T1000 (cell line): ENCODE results near the gene XIRP1.

Source experiments
- DNase-seq: peaks from one replicate; lab custom pipeline; 2025; ENCODE audit warnings: mixed read lengths; lab: John Stamatoyannopoulos, UW

XIRP1 gene

DNA sequence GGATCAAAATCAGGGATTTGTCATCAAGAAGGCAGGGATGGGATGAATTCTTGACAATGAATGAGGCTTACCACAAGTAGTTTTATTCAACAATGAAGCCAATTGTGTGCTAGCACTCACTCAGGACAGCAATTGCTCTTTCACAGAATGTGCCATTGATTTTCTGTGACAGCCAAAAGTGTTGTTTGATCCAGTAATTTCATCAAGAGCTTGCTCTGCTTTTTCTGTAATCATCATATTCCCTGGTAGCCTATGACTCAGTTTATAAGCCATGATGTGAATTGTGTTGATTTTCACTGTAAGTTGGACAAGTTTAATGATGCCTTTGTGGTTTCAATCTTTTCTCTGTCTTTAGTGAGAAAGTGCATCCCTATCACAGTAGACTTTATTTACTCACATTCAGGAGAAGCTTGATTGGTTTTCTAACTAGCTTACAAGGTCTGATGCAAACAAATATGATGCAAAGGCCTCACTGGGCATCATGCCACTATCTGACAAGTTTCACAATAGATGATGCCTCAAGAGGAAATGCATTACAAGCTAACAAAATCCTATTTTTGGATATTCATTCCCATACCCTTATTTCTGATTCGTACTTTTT is 25.4 kb downstream of the XIRP1 start:
- DNase-seq: no peak

- peak; percentile 54 for DNase-seq
Measured at GRCh38 chr3:39166134-39166710, 26.2 kb downstream of the XIRP1 start.

GRCh38 chr3:39165518-39165917 is 26.9 kb downstream of the XIRP1 start:
- DNase-seq: no peak

GRCh38 chr3:39164414-39164813 is 28.0 kb downstream of the XIRP1 start:
- no peak for DNase-seq

GRCh38 chr3:39158148-39158715 is 34.2 kb downstream of the XIRP1 start:
- DNase-seq: no peak

- no peak for DNase-seq
Measured at GRCh38 chr3:39157359-39157758, 35.0 kb downstream of the XIRP1 start.

DNA sequence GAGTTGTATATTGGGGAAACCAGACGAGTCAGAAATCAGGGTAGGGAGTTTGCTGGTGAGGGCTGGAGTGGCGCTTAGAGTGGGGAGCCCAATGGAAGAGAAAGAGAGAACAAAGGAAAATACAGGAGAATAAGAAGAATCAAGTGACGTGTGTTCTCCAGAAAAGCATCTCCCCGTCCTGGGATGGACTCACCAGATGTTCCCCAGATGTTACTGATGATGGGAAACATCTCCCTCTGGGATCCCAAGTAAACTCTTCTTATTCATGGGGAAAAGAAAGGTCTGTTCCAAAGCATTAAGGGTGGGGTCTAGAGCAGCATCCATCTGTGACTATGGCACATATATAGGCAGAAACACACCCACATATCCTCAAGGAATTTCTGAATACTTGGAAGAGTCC is 36.0 kb downstream of the XIRP1 start:
- DNase-seq: no peak

GRCh38 chr3:39154280-39155021 is 37.9 kb downstream of the XIRP1 start:
- DNase-seq: no peak

DNA sequence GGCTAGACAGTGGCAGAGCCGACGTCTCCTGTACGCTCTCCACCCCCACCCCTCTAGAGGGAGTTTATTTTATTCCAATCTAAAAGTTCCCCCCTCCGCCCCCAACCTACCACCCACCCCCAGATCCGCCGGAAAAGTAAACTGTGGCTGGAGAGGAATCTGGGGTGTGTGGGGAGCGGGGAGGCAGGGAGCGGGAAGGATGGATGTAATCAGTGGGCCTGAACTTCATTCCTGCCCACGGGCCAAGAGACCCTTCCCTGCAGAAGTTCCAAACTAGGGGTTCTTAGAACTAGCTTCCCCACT is 38.5 kb downstream of the XIRP1 start:
- DNase-seq: no peak

DNA sequence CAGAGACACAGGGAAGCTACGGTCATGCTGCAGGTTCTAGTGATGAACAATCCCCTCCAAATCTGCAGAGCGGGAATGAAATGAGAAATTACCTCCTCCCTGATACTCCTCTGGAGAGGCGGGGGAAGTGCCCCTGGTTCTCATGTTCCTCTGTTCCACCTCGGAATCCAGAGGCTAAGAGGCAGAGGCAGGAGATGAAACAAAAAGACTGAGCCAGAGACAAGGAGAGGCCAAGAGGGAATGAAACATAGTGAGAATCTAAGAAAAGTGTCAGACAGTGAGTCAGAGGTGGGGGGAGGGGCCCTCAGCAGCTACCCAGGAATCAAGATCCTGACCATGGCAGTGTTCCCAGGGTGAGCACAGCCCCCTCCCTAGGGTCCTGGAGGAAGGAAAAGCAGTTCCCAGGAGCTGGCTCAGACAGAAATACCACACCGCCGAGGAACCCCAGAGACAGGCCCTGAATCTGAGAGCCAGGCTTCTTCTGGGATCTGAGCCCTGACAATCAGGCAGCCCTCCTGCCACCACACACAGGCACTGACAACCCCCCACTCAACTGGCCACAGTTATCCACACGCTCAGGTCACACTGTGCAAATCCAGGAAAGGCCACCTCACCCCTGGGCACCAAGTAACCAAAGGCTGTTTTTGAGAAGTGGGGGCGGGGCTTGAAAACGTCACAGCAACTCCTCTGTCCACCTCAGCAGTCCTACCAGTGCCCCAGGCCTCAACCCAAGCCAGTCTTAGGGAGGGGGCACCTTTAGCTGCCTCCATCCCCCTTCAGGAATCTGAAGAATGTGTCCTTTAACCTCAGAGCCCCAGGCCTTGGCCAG is 41.4 kb downstream of the XIRP1 start:
- peak; percentile 88 for DNase-seq

- no peak for DNase-seq
Measured at GRCh38 chr3:39150148-39150802, 42.1 kb downstream of the XIRP1 start.

DNA sequence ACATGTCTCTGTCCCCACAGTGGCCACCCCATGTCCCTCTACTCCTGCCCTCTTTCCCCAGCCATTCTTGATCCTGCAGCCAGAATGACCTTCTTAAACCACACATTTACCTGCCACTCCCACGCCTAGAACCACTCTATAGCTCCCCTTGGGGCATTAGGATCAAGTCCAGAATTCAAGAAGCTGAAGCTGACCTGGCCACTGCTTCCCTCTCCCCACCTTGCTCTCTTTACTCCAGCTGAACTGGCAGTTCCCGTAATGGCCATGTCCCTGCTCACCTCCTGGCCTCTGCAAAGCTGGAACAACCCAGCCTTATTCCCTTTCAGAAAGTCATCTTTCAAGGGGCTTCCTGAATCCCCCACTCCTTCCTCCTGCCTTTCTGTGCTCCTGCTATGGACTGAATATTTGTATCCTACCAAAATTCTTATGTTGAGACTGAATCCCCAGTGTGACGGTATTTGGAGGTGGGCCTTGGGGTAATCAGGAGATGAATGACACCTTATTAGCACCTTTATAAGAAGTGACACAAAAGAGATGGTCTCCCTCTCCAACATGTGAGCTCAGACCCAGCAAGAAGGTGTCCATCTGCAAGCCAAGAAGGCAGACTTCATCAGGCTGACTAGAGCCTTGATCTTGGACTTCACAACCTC is 42.8 kb downstream of the XIRP1 start:
- no peak for DNase-seq

- no peak for DNase-seq
Measured at GRCh38 chr3:39149059-39149455, 43.3 kb downstream of the XIRP1 start.

GRCh38 chr3:39148435-39149058 is 43.8 kb downstream of the XIRP1 start:
- no peak for DNase-seq

- DNase-seq: no peak
Measured at GRCh38 chr3:39147711-39148434, 44.5 kb downstream of the XIRP1 start.

DNA sequence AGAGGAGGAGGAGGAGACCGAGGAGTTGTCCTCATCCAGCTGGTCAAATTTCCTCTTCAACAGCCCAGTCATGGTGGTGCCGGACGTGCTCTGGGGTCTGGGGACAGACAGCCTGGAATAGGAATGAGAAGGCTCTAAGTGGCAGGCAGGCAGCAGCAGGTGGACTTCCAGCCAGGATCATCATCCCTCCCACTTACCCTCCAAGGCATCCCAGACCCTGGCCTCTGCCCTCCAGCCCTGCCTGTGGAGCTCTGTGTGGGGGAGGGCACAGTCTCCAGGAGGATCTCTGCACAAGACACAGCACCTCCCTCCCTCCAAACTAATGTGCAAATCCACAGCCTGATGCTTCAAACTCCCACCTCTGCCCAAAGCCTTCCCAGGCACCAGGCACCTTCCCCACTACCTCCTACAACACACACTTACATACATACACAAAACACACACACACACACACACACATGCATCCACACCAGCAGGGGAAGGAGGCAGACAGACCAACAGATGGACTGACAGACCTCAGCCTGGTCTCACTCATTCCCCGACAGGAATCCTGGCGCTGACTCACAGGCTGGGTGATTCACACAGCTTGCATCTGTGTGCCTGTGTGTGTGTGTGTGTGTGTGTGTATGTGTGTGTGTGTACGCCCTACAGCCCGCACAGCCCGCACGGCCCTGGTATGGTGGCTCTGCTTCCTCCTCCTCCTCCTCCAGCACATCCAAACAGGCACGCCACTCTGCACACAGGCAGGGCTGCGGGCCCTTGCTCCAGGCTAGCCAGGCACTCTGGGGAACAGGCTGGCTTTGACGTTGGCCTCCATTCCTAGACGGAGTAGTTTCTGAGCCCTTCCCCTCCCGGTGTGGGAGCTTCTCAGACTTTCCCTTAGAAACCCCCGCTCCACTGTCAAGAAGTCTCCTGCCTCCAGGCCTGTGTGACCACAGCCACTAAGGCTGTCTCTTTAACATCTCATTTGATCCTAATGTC is 45.5 kb downstream of the XIRP1 start:
- DNase-seq: peak; percentile 73

GRCh38 chr3:39146083-39146501 is 46.3 kb downstream of the XIRP1 start:
- no peak for DNase-seq

- DNase-seq: no peak
Measured at GRCh38 chr3:39144748-39145380, 47.5 kb downstream of the XIRP1 start.
